GM23248 (cell line): ENCODE data around the gene GTF2F2.

Experiments
- EZH2 ChIP-seq: fragments of 200-600 bp; sonication (generic); IDR thresholded peaks from 2 replicates; pipeline ENCODE4 v1.6.1; 2018; ENCODE audit warnings: antibody characterized with exemption, mild to moderate bottlenecking; ENCODE audit not compliant: insufficient read depth, poor library complexity, severe bottlenecking
- EZH2phosphoT487 ChIP-seq: fragments of 200-600 bp; sonication (generic); IDR thresholded peaks from 2 replicates; pipeline ENCODE4 v1.6.1; 2018; ENCODE audit warnings: antibody characterized with exemption, moderate library complexity, mild to moderate bottlenecking, low read depth; ENCODE audit not compliant: insufficient read depth

DNA sequence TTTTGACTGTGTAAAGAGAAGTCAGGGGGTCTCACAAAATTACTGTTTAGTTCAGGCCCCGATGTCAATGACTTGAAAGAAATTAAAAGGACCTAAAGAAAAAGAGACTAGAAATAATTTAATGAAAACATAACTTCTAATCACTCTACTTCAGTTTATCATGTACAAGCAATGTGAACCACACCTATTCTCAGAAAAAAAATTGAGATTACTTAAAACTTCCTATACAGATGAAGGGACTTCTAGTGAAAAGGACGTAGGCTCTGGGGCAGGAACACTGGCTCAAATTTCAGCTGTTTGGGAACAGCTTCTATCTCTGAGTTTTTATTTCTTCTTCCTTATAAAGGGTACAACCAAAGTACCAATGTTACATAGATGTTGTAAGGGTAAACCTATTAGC lies 182.7 kb downstream of the GTF2F2 start:
- TF ChIP-seq EZH2 (no peak), EZH2phosphoT487 (no peak)
